ENCODE measurements around the gene CLEC2L.

The CLEC2L gene

GRCh38 chr7:139536152-139536551 lies 12.7 kb downstream of the CLEC2L start:
- no peak for DNase-seq (ENCODE audit: low read depth)
- TF ChIP-seq, protein P1, sequence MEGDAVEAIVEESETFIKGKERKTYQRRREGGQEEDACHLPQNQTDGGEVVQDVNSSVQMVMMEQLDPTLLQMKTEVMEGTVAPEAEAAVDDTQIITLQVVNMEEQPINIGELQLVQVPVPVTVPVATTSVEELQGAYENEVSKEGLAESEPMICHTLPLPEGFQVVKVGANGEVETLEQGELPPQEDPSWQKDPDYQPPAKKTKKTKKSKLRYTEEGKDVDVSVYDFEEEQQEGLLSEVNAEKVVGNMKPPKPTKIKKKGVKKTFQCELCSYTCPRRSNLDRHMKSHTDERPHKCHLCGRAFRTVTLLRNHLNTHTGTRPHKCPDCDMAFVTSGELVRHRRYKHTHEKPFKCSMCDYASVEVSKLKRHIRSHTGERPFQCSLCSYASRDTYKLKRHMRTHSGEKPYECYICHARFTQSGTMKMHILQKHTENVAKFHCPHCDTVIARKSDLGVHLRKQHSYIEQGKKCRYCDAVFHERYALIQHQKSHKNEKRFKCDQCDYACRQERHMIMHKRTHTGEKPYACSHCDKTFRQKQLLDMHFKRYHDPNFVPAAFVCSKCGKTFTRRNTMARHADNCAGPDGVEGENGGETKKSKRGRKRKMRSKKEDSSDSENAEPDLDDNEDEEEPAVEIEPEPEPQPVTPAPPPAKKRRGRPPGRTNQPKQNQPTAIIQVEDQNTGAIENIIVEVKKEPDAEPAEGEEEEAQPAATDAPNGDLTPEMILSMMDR (IDR thresholded peaks at IDR 0.05; ENCODE audit: low read depth, low read length, missing control alignments): no peak
- in situ Hi-C loops (cut with HindIII; ENCODE audit: low sequenced_read_pairs): no loop called here
- no peak overlapping the region for H3K4me3 ChIP-seq (ENCODE audit: low read depth, low read length)

GRCh38 chr7:139538881-139539635 lies 15.6 kb downstream of the CLEC2L start:
- DNase-seq (ENCODE audit: low read depth): no peak
- no peak overlapping the region for H3K4me3 ChIP-seq (ENCODE audit: low read depth, low read length)
- in situ Hi-C loops (cut with HindIII; ENCODE audit: low sequenced_read_pairs): no loop called here
- TF ChIP-seq, protein P1 (IDR thresholded peaks at IDR 0.05; ENCODE audit: low read depth, low read length, missing control alignments): no peak

DNA sequence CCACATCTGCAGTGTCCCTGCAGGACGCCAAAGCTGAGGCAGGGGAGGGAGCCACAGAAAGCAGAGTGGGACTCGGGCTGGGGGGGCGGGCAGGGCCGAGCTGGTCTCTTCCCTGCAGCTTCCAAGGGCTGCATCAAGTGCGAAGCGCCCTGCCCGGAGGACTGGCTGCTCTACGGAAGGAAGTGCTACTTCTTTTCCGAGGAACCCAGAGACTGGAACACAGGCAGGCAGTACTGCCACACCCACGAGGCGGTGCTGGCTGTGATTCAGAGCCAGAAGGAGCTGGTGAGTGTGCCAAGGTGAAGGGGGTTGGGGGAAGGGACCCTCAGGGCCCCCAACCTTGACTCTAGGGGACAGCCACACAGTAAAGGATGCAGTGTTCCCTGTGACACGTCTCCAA lies 16.7 kb downstream of the CLEC2L start:
- TF ChIP-seq, protein P1 (IDR thresholded peaks at IDR 0.05; ENCODE audit: low read depth, low read length, missing control alignments): no peak
- no peak for DNase-seq (ENCODE audit: low read depth)

DNA sequence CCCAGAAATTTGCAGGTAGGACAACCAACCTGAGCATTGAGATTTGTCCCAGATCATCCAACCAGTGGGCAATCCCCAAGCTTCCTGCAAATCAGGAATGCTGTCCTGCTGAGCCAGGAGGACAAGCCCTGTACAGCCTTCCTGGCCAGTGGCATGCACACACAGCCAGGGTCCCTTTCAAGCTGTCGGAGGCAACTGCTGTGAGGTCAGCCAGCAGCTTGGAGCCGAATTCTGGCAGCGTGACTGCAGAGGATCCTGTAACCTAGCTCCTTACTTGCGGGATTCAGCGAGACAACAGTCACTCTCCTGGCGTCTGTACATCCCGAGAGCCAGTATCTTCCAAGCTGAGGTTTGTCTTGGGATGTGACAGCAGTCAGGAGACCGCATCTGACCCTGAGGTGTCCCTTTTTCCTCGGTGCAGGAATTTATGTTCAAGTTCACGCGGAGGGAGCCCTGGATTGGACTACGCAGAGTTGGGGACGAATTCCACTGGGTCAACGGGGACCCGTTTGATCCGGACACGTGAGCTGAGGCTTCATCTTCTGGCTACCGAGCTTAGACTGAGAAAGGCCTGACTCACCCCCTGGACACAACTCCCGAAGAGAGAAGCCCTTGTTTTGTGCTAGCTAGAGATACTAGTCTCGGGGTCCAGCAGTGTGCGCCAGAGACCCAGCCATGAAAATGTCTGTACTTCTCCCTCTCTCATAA lies 18.3 kb downstream of the CLEC2L start:
- in situ Hi-C loops (cut with HindIII; ENCODE audit: low sequenced_read_pairs): no loop called here

More for the DNA sequence above, 16.7 kb downstream of the CLEC2L start:
- in situ Hi-C loops (cut with HindIII; ENCODE audit: low sequenced_read_pairs): no loop called here
- no peak overlapping the region for H3K4me3 ChIP-seq (ENCODE audit: low read depth, low read length)

DNA sequence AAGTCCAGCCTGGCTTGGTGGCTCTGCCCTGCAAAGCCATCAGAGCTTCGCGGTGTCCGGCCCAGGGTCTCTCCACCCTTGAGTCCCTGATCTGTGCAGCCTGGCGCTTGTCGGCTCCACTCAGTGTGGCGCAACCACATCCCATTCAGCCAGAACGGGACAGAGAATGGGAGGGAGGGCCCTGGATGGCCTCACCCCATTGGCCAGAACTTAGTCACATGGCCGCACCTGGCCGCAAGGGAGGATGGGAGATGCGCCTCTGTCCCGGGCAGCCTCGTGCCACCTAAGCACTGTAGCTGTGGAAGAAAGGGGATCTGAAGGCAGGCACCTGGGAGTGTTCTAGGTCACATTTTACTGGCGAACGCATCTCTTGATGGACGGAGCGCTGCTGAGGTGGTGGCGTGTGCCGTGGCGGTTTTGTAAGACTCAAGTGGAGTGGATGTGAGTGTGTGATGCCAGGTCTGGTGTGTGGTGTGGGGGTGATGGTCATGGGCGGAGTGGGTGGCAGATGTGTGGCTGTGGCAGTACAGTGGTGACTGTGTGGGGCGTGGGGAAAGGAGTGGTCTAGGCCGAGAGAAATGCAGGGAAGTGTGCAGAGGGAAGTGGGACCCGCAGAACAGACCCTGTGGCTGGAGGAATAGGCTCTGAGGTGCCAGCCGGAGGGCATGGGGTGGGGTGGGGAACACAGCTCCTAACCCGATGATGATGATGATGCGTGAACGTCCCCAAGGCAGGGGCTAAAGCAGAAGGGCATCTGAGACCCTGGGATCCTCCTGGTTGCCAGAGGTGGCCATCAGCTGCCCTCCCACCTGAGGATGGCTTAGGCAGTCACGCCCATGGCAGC lies 19.0 kb downstream of the CLEC2L start:
- in situ Hi-C loops (cut with HindIII; ENCODE audit: low sequenced_read_pairs): no loop called here
- DNase-seq (ENCODE audit: low read depth): no peak
- TF ChIP-seq, protein P1 (IDR thresholded peaks at IDR 0.05; ENCODE audit: low read depth, low read length, missing control alignments): no peak
- no peak overlapping the region for H3K4me3 ChIP-seq (ENCODE audit: low read depth, low read length)

More for the DNA sequence above, 18.3 kb downstream of the CLEC2L start:
- no peak overlapping the region for H3K4me3 ChIP-seq (ENCODE audit: low read depth, low read length)
- TF ChIP-seq, protein P1 (IDR thresholded peaks at IDR 0.05; ENCODE audit: low read depth, low read length, missing control alignments): no peak
- DNase-seq (ENCODE audit: low read depth): no peak

All from astrocyte of the cerebellum (primary cell).